Hepatocyte (in vitro differentiated cells): ENCODE data around the gene FAM9A.

Source experiments
- EZH2 ChIP-seq: fragments of 200-600 bp; sonication (generic); IDR thresholded peaks from 2 replicates; pipeline ENCODE4 v1.6.1; 2016; ENCODE audit warnings: antibody characterized with exemption, mild to moderate bottlenecking, borderline replicate concordance
- TF ChIP-seq, protein P1 (sequence below): fragments of 200-600 bp; sonication (generic); IDR thresholded peaks from 2 replicates; pipeline ENCODE4 v1.5.1; 2016; ENCODE audit warnings: antibody characterized with exemption, mild to moderate bottlenecking; ENCODE audit not compliant: poor library complexity

DNA sequence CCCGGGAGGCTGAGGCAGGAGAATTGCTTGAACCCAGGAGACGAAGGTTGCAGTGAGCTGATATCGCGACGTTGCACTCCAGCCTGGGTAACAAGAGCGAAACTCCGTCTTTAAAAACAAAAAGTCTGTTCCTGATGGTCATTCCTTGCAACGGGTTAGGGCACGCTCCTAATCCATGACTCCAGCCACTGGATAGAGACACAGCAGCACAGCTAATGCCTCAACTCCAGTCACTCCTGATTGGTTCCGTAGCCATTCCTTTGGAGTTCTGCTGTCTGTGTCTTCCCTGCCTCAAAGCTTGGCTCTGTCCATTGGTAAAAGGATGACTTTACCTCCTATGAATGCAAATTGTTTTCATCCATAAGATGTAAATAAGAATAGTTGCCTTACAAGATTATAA lies 44.3 kb upstream of the FAM9A start:
- TF ChIP-seq, protein P1, sequence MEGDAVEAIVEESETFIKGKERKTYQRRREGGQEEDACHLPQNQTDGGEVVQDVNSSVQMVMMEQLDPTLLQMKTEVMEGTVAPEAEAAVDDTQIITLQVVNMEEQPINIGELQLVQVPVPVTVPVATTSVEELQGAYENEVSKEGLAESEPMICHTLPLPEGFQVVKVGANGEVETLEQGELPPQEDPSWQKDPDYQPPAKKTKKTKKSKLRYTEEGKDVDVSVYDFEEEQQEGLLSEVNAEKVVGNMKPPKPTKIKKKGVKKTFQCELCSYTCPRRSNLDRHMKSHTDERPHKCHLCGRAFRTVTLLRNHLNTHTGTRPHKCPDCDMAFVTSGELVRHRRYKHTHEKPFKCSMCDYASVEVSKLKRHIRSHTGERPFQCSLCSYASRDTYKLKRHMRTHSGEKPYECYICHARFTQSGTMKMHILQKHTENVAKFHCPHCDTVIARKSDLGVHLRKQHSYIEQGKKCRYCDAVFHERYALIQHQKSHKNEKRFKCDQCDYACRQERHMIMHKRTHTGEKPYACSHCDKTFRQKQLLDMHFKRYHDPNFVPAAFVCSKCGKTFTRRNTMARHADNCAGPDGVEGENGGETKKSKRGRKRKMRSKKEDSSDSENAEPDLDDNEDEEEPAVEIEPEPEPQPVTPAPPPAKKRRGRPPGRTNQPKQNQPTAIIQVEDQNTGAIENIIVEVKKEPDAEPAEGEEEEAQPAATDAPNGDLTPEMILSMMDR = no peak
- TF ChIP-seq EZH2 = no peak
